ENCODE results near the gene FAM163B.
A peak's percentile ranks its signal among the peaks of the same experiment; 100 is the strongest.

Gene FAM163B

GRCh38 chr9:133609311-133610098 is at the start of gene FAM163B:
TSS of gene FAM163B (minus strand) at chr9:133609389. CDS start at chr9:133580223, 29,166 bp downstream.
- no peak for DNase-seq

DNA sequence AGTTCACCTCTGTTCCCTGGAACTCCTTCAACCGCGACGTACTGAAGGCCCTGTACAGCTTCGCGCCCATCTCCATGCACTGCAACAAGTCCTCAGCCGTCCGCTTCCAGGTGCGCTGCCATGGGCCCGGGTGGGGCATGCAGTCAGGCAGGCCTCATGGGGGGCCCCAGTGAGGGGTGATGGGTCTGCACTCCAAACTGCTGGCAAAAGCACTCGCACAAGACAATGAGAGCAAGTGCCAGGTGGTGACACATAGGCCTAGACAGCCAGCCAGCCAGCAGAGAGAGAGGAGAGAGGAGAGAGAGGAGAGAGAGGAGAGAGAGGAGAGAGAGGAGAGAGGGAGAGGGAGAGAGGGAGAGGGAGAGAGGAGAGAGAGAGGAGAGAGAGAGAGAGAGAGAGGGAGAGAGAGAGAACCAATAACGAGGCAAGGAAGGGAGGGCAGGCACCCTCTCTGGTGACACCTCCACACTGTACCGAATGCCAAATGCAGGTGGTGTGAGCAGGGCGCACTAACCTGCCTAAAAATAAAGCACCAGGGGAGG is 48.0 kb upstream of the FAM163B start:
- no peak for DNase-seq

- DNase-seq, result peak; percentile 48 to 54
These were observed 47.3 kb upstream of the FAM163B start for GRCh38 chr9:133656211-133657119.

DNA sequence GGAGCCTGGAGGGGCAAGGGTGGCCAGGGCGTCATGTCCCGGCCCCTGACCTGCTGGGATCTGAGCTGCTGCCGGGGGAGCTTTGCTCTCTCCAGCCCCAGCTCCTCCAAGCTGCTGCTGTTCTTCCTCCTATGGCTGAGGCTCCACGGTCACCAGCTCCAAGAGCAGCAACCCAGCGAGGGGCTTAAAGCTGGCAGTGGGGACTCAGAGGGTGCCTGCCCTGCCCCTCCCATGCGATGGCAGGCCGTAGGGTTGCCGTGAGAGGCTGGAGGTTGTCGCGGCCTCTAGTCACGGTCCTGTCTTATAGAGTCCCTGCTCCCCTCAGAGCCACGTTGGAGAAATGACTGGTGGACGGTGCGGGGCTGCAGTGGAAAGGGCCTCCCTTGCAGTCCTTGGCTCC is 46.5 kb upstream of the FAM163B start:
- DNase-seq, result no peak

- no peak for DNase-seq
These were observed 45.8 kb upstream of the FAM163B start for GRCh38 chr9:133654736-133655657.

DNA sequence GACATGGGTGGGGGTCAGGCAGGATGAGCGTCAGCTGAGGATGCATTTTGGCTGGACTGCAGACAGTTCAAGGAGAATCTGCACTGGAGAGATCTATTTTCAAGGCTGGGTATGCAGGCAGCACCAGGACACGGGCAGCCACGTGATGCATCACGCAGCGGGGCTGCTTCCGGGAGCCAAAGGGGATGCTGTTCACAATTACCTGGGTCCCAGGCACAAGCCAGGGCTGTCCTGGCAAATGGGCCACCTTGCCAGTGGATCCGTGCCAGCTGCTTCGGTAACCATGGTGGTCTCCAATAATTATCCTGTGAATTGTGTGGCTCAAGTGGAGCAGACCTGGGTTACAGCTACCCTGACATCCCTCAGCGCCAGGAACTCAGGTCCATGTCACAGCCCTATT is 44.4 kb upstream of the FAM163B start:
- no peak for DNase-seq

DNA sequence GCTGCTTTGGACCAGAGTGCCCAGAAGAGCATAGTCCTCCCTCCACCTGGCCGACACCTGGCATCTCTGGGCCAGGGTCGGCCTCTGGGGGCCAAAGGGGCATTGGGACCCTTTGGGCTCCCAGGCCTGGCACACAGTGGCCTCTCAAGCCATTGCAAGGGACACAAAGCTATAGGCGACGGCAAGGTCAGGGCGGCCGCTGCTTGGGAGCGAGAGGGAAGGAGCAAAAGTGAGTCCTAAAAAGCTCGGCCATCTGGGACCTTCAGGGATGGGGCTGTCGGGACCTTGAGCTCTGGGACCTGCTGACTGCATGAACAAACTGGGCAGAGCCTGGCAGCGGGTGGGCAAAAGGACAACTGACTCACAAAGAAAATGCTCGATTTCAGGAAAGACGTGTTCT is 40.8 kb upstream of the FAM163B start:
- no peak for DNase-seq

DNA sequence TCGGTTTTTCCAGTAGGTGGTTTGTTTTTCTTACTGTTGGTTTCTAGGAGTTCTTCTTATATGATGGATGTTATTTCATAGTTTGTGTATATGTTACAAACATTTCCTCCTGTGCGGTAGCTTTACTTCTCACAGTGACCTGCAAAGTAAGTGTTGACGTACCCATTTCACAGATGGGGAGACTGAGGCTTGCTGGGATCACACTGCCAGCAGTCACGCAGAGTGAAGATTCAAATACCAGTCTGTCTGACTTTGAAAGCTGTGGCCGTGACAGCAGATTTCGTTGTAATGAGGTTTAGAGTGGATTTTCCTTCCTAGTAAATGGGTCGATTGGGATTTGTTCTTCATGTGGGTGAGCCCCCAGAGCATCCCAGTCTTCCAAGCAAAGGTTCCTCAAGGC is 40.0 kb upstream of the FAM163B start:
- no peak for DNase-seq

GRCh38 chr9:133647765-133648469 is 38.7 kb upstream of the FAM163B start:
- no peak for DNase-seq

DNA sequence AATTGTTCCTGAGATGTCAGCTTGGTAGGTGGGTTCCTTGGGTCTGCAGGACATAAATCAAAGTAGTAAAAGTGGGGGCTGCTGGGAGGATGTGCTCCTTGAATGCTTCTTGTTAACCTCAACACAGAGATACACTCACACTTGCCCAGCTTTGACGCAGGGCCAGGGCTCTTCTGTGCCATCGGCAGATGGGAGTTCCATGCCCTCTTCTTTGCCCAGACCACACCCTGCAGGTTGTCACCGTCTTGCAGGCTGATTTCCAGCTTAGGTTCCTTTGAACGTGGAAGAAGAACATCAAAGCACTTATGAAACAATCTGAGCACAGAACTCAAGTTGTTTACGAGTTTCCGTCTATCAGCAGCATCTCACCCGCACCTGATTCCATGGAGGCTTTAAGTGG is 38.0 kb upstream of the FAM163B start:
- no peak for DNase-seq

GRCh38 chr9:133645021-133645765 is 36.0 kb upstream of the FAM163B start:
- no peak for DNase-seq

- DNase-seq, result no peak
These were observed 35.0 kb upstream of the FAM163B start for GRCh38 chr9:133643978-133644760.

GRCh38 chr9:133643362-133643755 is 34.2 kb upstream of the FAM163B start:
- no peak for DNase-seq

DNA sequence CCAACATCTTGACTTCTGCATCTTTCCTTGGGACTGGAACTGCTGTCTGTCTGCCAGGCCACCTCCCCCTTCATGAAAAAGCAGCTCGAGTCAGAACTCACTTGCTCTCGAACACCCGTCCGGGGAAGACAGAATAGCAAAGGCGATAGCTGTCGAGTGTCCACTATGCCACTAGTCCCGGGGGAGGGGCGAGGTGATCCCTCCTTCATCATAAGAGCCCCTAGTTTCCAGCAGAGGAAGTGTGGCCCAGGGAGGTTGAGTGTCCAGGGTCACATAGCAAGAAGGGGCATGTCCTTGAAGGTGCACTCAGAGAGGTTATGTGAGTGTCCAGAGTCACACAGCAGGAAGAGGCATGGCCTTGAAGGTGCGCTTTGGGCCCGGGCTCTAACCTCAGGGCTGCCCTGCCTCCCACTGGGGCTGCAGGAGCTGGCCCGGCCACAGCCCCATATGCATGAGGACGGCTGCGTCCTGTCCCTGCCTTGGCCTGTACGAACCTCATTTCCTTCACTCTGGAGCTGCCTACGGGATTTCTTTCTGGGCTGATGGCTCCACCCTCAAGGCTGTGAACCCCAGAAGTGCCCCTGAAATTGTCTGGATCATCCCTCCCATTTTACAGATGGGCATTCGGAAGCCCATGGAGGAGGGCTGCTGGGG is 33.6 kb upstream of the FAM163B start:
- DNase-seq, result no peak

GRCh38 chr9:133641861-133642595 is 32.8 kb upstream of the FAM163B start:
- DNase-seq, result no peak

DNA sequence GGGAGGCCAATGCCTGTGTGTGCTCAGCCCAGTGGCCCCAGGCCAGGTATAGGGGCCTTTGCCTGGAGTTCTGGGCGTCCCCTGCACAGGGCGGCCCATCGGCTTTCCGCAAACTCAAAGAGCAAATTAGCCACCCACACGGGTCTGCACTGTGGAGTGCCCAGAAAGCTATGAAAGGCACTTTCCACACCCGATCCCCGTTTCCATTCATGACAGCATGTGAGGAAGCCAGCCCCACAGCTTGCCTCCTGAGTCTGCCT is 32.1 kb upstream of the FAM163B start:
- DNase-seq, result no peak

DNA sequence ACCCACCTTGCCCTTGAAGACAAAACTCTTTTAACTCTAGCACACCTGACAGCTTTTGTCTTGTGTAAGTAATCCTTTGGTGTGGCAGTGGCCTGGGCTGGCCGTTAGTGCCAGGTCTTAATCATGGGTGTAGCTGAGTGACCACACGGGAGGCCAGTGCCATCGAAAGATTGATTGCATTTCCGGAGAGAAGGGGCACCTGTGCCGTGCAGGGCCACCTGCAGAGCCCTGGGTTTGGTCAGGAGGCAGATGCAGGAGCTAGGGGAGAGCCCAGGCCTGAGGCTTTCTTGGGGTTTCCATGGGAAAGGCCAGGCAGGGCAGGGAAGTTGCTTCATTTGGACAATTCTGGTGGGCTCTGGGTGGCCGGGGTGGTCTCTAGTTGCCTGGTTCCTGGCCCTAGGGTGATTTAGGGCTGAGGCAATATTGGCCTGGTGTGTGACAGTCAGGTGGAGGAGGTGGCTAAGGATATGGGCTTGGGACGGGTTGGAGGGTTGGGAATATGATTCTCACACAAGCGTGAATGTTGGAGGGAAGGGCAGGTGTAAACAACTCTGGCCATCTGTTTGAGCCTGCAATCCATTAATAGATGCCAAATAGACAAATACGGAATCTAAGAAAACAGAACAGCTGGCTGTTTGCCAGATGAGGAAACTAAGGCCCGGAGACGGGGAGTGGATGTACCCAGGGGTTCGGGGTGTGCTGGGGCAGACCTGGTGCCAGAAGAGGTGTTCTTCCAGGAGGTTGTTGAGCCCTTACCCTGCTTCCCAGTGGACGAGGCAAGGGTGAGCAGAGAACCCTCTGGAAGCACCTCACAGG is 31.6 kb upstream of the FAM163B start:
- no peak for DNase-seq

DNA sequence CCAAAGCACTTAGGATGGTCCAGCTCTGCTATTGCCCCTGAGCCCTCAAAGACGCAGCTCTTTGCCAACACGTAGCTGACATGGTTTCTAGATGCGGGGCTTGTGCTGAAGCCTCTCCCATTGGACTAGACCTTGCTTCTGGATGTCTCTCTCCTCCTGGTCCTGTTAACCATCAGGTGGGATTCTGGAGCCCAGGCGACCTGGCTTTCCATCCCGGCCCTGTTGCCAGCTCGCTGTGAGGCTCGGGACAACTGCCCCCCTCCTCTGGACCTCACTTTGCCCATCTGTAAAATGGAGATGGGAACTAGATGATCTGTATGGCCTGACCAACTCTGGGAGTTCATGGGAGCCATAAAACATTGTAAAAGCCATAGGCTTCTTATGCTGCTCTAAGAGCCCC is 31.0 kb upstream of the FAM163B start:
- DNase-seq, result no peak

All from activated CD4-positive, alpha-beta T cell treated with anti-CD3 and anti-CD28 coated beads for 4 hours (primary cell).